ENCODE data around the gene IFITM2.

DNA sequence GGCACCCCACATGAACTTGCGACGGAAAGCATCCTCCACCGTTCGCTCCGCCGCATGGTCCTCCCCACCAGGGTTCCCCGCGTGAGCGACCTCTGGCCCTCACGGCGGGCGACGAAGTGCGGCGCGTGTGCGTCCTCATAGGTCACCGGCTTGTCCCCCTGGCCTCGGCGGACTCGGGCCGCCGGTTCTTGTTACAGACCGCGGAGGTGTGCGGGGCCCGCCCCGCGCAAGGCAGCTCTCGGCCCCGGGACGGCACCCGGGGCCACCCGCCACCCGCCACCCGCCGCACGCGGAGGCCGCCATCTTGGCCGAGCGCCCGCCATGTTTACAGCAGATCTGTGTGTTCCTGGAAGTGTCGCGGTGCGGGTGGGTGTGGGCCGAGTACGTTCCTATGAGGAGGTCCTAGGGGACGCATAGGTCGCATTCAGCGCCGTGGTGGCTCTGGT, 3.5 kb upstream of the IFITM2 start:
- TF ChIP-seq, protein P1, sequence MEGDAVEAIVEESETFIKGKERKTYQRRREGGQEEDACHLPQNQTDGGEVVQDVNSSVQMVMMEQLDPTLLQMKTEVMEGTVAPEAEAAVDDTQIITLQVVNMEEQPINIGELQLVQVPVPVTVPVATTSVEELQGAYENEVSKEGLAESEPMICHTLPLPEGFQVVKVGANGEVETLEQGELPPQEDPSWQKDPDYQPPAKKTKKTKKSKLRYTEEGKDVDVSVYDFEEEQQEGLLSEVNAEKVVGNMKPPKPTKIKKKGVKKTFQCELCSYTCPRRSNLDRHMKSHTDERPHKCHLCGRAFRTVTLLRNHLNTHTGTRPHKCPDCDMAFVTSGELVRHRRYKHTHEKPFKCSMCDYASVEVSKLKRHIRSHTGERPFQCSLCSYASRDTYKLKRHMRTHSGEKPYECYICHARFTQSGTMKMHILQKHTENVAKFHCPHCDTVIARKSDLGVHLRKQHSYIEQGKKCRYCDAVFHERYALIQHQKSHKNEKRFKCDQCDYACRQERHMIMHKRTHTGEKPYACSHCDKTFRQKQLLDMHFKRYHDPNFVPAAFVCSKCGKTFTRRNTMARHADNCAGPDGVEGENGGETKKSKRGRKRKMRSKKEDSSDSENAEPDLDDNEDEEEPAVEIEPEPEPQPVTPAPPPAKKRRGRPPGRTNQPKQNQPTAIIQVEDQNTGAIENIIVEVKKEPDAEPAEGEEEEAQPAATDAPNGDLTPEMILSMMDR (IDR thresholded peaks at IDR 0.05; ENCODE audit: poor library complexity) = no peak
- TF ChIP-seq EZH2 (IDR thresholded peaks at IDR 0.05; ENCODE audit: borderline replicate concordance) = no peak
- no peak for TF ChIP-seq EZH2phosphoT487 (IDR thresholded peaks at IDR 0.05; ENCODE audit: low read depth, severe bottlenecking, unreplicated experiment)

Measured in hepatocyte (in vitro differentiated cells).